B cell (primary cell): Measurements from ENCODE around the gene ENAM.

Experiments used
- CTCF ChIP-seq: fragments of 200-600 bp; IDR thresholded peaks from one replicate; pipeline ENCODE4 v1.8.0; 2022; ENCODE audit warnings: antibody characterized with exemption, mild to moderate bottlenecking
- EZH2 ChIP-seq: IDR thresholded peaks from 2 replicates; pipeline ENCODE4 v1.6.1; 2012; ENCODE audit warnings: borderline replicate concordance, low read depth, mild to moderate bottlenecking, moderate library complexity, low read length; ENCODE audit not compliant: insufficient read depth, poor library complexity, severe bottlenecking

GRCh38 chr4:70681704-70682103, 53.2 kb downstream of the ENAM start:
- TF ChIP-seq CTCF (no peak), EZH2 (no peak)
